Mammary epithelial cell (primary cell): Measurements from ENCODE around the gene NCOA7.

Source experiments
- EZH2 ChIP-seq: IDR thresholded peaks from 2 replicates; pipeline ENCODE4 v1.6.1; 2012; ENCODE audit warnings: low read length, inconsistent platforms, borderline replicate concordance
- TF ChIP-seq, protein P1 (sequence below), 2 donors: IDR thresholded peaks in 1 of 2; conservative IDR thresholded peaks in 1 of 2; 2 replicates each; pipeline ENCODE4 v1.5.1; 2011 to 2012; ENCODE audit warnings: inconsistent platforms in 2 of 2, low read length in 2 of 2, mild to moderate bottlenecking in 2 of 2, control low read depth in 1 of 2, low read depth in 1 of 2; ENCODE audit not compliant: insufficient read depth in 1 of 2; ENCODE audit errors: extremely low read depth in 1 of 2

- TF ChIP-seq, protein P1, sequence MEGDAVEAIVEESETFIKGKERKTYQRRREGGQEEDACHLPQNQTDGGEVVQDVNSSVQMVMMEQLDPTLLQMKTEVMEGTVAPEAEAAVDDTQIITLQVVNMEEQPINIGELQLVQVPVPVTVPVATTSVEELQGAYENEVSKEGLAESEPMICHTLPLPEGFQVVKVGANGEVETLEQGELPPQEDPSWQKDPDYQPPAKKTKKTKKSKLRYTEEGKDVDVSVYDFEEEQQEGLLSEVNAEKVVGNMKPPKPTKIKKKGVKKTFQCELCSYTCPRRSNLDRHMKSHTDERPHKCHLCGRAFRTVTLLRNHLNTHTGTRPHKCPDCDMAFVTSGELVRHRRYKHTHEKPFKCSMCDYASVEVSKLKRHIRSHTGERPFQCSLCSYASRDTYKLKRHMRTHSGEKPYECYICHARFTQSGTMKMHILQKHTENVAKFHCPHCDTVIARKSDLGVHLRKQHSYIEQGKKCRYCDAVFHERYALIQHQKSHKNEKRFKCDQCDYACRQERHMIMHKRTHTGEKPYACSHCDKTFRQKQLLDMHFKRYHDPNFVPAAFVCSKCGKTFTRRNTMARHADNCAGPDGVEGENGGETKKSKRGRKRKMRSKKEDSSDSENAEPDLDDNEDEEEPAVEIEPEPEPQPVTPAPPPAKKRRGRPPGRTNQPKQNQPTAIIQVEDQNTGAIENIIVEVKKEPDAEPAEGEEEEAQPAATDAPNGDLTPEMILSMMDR (conservative IDR thresholded peaks at IDR 0.05 in 1 of 2, IDR thresholded peaks at IDR 0.05 in 1 of 2; ENCODE audit: extremely low read depth in 1 of 2, insufficient read depth in 1 of 2, low read depth in 1 of 2, low read length in 2 of 2) = no peak
- TF ChIP-seq EZH2 = no peak
These were observed 96.6 kb downstream of the NCOA7 start for GRCh38 chr6:125887372-125887771.
